ENCODE measurements around the gene MYOCD.

DNA sequence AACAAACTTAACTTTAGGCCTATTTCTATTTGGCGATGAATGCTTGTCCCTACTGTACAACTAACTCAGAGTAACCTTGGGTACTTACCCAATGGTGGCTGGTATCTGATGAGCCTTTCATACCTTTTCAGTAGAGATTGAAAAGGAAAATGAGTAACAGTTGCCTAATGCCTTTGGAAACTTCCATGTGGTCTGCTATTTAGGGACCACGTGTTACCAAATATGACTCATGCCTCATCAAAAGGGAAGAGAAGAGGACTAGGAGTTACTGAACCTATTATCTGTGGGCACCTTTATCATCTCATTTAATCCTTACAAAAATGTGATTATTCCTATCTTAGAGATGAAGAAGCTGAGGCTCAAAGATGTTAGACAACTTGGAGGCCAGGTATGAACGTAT lies 8.1 kb downstream of the MYOCD start:
- TF ChIP-seq, protein P1, sequence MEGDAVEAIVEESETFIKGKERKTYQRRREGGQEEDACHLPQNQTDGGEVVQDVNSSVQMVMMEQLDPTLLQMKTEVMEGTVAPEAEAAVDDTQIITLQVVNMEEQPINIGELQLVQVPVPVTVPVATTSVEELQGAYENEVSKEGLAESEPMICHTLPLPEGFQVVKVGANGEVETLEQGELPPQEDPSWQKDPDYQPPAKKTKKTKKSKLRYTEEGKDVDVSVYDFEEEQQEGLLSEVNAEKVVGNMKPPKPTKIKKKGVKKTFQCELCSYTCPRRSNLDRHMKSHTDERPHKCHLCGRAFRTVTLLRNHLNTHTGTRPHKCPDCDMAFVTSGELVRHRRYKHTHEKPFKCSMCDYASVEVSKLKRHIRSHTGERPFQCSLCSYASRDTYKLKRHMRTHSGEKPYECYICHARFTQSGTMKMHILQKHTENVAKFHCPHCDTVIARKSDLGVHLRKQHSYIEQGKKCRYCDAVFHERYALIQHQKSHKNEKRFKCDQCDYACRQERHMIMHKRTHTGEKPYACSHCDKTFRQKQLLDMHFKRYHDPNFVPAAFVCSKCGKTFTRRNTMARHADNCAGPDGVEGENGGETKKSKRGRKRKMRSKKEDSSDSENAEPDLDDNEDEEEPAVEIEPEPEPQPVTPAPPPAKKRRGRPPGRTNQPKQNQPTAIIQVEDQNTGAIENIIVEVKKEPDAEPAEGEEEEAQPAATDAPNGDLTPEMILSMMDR (IDR thresholded peaks at IDR 0.05; ENCODE audit: borderline replicate concordance, extremely low read depth, low read length, poor library complexity, severe bottlenecking) = no peak
- no peak for TF ChIP-seq EZH2 (IDR thresholded peaks at IDR 0.05; ENCODE audit: borderline replicate concordance, low read depth, low read length, severe bottlenecking)
